GM12892 (cell line): ENCODE results near the gene CAMK2B.

Source experiments
- DNase-seq: peaks from one replicate; pipeline ENCODE4 v3.0.0; 2011; ENCODE audit not compliant: insufficient read length
- FAIRE-seq: peaks from 2 replicates; lab custom pipeline; 2011; peaks lifted over from hg19 to GRCh38; lab: Jason Lieb, UNC
- POLR2A ChIP-seq: IDR thresholded peaks from 2 replicates; pipeline ENCODE4 v1.6.1; 2011; ENCODE audit warnings: low read depth, low read length, control low read depth
- POLR2AphosphoS5 ChIP-seq: IDR thresholded peaks from 2 replicates; pipeline ENCODE4 v1.6.1; 2011; ENCODE audit warnings: low read depth, low read length, control low read depth
- TAF1 ChIP-seq: IDR thresholded peaks from 2 replicates; pipeline ENCODE4 v1.6.1; 2011; ENCODE audit warnings: low read depth, mild to moderate bottlenecking, control low read depth, low read length, borderline replicate concordance

The CAMK2B gene

DNA sequence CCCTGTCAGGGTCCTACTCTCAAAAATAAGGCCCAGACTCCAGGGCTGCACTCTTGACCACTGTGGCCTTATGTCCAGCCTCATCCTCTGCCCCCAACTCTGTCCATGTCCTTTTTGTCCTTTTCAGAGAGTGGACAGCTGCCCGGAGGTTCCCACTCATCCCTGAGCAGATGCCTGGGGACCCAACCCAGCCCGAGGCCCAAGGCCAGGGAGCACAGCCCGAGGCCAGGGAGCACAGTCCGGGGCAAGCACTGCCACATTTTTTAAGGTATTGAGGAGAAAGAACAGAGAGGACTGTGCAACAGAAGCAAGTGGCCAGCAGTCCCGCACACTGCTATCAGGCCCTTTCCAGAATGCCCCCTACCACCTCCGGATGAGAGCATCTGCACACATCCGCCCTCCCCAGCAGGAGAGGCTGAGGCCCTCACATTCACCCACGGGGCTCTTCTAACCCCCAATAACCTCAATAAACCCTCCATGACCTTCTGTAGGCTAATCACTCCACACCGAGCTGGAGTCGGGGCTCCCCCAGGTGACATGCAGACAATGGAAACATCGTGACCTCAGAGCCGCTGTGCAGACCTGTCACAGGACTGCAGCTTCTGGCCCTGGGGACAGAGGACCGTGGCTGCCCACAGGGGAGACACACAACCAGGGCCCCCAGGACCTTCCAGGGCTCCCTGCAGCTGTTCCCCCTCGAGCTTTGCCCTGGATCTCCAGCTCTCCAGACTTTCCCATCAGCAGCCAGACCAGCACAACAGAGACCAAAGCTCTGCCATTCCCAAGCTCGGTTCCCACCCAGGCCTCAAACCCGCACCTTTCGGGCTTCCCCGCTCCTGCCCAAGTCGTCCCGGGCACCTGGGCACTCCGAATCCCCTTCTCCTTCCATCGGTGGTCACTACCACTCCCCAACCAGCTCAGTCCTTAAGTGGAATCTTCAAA is 51.4 kb downstream of the CAMK2B start:
- DNase-seq (no peak), FAIRE-seq (peak; percentile 72)
- TF ChIP-seq TAF1: no peak
- TF ChIP-seq POLR2A: no peak
- TF ChIP-seq POLR2AphosphoS5: no peak

DNA sequence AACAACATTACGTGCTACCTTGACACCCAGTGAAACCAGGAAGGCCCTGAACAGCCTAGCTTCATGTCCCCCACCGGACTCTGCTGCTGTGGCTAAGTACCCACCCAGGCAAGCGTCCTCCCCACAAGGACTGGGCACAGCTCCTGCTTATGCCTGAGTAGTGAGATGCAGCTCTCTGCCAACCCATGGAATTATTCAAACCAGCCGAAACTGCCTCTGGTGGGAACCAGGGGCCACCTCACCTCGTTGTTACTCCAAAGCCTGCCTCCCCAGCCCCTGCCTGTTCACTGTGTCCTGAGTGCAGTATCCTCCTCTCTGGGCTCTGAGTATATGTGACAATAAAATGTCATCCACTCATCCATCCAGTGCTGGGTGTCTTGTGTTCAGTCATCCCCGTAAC is 52.4 kb downstream of the CAMK2B start:
- no peak for TF ChIP-seq POLR2AphosphoS5
- no peak for TF ChIP-seq TAF1
- no peak for TF ChIP-seq POLR2A
- DNase-seq (no peak), FAIRE-seq (no peak)

DNA sequence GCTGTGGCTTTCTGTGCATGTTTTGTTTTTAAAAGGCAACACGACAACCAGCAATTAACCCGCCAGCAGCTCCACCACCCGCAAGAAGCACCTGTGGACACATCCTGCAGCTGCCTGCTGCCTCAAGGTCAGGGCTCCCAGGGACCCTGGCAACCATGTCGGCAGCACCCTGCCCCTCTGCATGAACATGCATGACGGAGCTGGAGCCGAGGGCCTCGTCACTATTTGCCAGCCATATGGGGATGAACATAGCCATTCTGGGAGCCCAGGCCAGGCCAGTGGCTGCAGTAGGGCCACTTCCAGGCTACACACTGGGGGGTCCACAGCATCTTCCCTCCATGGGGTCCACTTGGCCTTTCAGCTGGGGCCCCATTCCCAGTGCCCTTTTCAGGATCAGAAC is 52.9 kb downstream of the CAMK2B start:
- DNase-seq (no peak), FAIRE-seq (no peak)
- no peak for TF ChIP-seq TAF1
- no peak for TF ChIP-seq POLR2AphosphoS5
- TF ChIP-seq POLR2A: no peak

DNA sequence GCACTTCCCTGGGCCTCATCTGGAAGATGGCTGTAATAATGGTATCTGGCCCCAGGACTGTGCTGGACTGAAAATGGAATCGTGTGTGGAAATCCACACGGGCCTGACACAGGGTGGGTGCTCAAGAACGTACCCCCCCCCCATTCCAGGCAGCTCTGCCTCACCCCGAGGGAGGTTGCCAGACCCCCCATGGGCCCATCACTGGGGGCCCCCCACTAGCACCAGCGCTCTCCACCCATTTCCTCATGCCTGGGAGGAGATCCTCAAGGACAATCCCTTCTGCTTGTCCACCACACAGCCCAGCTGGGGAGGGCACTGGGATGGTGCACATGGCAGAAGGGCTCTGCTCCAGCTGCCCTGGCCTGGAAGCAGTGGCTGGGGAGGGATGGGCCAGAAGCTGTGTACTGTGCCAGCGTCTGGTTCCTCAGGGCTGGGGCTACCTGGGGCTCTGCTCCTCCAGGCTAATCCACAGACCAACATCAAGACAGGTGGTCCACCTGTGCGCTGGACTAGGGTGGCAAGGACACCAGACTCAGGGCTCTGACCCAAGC is 55.4 kb downstream of the CAMK2B start:
- TF ChIP-seq TAF1: no peak
- no peak for TF ChIP-seq POLR2AphosphoS5
- no peak for TF ChIP-seq POLR2A
- DNase-seq (no peak), FAIRE-seq (no peak)

DNA sequence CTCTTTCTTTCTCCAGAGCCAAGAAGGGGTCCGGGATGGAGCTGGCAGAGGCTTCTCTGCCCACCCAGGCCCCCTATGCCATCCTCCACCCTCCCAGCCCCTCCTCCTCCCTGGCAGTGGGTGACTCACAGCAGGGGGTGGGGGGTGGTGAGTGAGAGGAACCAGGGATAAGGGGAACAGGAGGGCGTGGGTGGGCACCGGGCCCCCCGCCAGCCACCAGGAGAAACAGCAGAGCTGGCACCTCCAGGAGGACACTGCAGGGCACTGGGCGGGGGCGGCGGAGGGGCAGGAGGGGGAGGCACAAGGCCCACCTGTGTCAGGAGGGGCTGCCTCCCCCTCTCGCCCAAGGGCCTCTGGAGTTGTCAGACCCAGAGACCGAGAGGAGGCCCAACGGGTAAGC is 56.0 kb downstream of the CAMK2B start:
- no peak for FAIRE-seq
- no peak for DNase-seq
- TF ChIP-seq POLR2A (no peak), POLR2AphosphoS5 (no peak), TAF1 (no peak)

DNA sequence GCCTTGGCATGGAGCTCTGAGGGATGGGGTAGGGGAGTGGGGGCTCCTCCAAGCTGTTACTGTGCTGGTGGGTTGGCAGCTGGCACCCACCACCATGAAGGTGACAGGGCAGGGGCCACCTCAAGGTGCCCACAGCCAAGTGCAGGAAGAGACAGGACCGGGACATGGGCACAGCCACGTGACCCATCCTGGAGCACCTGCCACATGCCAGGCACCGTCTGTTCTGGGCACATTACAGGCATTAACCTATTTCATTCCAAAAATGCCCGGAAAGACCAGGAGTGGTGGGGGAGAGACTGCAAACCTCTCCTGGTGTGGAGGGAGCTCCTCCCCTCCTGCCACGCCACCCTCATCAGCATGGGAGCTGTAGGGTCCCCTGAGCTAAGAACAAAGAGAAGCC is 56.7 kb downstream of the CAMK2B start:
- no peak for DNase-seq
- no peak for TF ChIP-seq POLR2A
- no peak for TF ChIP-seq POLR2AphosphoS5
- no peak for FAIRE-seq

DNA sequence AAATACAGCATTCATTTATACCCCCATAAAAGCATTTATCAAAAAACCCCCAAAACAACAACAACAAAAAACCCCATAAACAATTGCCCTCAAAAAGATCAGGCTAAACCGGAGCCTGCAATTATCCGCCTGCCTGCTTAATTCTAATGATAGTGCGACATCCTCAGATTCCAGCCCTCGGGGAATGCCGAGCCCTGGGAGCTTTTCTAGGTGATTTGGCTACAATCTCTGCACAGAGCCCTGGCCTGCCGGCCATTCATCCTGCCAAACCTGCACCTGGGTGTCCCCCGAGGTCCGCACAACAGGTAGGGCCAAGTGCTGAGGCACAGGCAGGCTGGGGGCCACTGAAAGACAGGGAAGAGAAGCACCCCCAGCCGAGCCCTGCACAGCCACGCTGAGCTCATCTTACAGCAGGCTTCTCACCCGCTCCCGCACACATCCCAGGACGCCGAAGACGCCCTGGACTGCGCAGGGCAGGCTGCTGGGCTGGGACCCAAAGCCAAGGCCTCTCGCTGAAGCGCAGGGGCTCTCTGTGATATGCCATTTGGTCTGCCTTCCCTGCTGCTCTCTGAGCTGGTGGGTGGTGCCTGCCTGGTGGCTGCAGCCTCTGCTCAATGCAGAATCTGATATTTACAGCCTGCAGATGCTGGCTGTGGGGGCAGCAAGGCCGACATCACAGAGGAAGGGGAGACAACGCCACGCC is 57.5 kb downstream of the CAMK2B start:
- no peak for DNase-seq
- TF ChIP-seq POLR2AphosphoS5 (no peak), TAF1 (no peak), POLR2A (no peak)
- FAIRE-seq: no peak

DNA sequence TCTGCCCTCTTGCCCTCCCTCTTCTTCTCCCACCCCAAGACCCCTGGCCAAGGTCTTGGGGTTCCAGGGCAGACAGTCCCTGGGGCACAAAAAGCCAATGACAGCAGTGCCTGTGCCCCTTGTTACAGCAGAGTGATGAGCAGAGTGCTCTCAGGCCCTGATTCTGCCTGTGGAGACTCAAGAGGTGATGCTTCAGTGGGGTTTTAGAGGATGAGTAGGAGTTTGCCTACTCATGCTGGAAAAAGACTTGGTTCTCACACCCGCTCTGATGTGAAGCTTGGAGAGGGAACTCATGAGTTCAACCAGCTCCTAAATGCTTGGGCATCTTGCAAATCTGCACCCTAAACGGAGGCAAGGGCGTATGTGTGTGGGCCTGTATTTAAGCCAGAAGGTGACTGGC is 58.2 kb downstream of the CAMK2B start:
- no peak for DNase-seq
- no peak for FAIRE-seq
- TF ChIP-seq TAF1: no peak
- no peak for TF ChIP-seq POLR2AphosphoS5
- TF ChIP-seq POLR2A: no peak

DNA sequence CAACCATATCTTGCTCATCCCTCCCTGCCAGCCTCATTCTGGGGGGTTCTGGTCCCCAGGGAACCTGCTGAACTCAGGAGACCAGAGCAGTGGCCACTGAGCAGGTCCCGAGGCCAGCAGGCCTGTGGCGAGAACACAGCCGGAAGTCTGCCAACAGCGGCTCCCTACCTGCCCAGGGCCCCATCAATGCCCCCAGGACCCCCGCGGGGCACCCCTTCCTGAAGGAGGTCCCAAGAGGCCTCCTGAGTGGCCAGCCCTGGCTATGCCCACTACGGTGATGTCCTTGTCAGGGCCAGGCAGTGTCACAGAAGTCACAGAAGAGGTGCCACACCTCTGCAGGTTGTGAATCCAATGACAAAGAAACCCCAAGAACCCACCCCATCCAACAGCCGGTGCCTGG is 58.9 kb downstream of the CAMK2B start:
- no peak for DNase-seq
- TF ChIP-seq POLR2AphosphoS5: no peak
- FAIRE-seq: no peak

DNA sequence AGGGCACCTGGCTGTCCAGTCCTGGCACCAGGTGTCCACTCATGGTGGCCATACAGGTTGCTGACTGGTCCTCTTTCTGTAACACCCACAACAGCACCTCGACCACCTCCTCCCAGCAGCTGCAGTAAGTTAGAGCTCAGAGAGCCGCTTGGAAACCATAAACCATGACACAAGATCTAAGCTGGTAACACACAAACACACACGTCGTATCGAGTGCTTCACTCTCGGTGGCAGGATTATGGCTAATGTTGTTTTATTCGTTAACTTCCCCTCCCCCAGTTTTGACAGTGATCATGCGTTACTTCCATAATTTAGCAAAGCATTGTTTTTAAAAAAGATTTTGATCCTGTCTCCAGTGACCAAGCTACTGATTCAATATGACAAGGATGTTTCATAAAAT is 59.7 kb downstream of the CAMK2B start:
- TF ChIP-seq TAF1: no peak
- TF ChIP-seq POLR2AphosphoS5: no peak
- TF ChIP-seq POLR2A: no peak
- FAIRE-seq (no peak), DNase-seq (no peak)

DNA sequence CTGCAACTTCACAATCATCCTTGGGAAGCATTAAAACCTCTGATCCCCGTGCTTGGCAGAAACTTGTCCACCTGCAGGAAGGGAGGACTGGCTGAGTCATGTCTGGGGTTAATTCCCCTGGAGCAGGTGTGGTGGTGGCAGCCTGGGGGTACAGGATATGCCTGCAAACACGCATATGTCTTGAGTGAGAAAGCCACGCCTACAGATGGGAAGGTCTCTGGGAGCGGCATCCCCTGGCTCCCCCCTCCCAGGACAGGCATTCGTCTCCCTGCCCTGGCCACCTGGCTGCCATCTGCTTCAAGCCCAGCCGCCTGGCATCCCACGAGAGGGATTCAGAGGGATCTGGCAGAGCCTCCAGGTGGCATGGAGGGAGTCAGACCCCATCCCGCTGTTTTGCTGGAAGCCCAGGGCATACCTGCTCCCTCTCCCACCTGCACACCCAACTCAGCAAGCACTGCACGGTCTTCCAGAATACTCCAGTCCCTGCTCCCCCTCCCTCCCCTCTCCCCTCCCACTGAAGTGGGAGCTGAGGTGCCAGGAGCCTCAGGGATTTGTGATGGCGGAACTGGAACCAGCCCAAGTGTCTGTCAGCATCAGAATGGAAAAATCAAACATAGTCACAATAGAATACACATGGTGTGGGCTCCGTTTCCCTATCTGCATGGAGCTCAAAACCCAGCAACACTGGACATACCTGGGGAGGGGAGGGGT is 61.0 kb downstream of the CAMK2B start:
- no peak for DNase-seq
- TF ChIP-seq POLR2AphosphoS5 (no peak), TAF1 (no peak), POLR2A (no peak)
- FAIRE-seq: no peak
